GM21390 (cell line): ENCODE data around the gene GRM4.

ENCODE experiments used
- ATAC-seq: cut with Tn5 transposase; IDR thresholded peaks from one replicate; pipeline ENCODE4 v1.9.1; 2021; ENCODE audit not compliant: unreplicated experiment

Gene GRM4

GRCh38 chr6:34143196-34143883, 2.5 kb downstream of the GRM4 start:
- ATAC-seq: no peak

GRCh38 chr6:34142061-34142998, 3.6 kb downstream of the GRM4 start:
- ATAC-seq: no peak

DNA sequence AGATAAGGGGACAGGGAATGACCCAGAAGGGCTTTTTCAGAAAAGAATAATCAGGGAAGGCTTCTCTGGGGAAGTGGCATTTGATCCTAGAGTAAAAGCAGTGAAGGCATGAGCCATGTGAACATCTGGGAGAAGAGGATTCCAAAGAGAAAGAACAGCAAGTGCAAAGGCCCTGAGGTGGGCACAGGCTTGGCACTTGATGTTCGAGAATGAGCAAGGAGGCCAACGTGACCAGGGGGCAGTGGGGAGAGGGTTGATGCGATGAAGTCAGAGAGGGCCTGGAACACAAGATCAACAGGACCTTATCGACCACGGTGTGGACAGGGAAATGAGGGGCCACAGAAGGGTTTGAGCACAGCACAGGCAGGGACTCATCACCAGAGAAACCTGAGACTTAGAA, 5.8 kb downstream of the GRM4 start:
- ATAC-seq: no peak

- ATAC-seq: no peak
Observed at GRCh38 chr6:34138914-34139510, 6.9 kb downstream of the GRM4 start.

GRCh38 chr6:34138191-34138590, 7.7 kb downstream of the GRM4 start:
- ATAC-seq: no peak

DNA sequence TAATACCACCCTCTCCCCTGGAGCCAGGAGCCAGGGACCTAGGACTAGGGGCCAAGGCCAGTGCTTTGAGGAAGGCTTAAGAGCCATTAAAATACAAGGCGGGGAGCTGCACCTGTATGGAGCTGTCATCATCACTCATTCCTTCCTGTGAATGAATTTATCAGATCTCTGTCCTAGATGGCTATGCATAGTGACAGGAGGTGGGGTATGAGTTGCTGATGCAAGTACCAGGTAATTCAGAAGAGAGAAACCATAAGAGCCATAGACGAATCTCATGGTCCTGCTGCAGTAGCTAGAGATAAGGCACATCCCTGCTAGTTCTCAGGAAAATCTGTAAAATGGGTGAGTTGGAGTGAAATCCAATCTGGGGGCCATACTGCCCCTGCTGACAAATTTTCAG, 10.3 kb downstream of the GRM4 start:
- ATAC-seq: no peak

DNA sequence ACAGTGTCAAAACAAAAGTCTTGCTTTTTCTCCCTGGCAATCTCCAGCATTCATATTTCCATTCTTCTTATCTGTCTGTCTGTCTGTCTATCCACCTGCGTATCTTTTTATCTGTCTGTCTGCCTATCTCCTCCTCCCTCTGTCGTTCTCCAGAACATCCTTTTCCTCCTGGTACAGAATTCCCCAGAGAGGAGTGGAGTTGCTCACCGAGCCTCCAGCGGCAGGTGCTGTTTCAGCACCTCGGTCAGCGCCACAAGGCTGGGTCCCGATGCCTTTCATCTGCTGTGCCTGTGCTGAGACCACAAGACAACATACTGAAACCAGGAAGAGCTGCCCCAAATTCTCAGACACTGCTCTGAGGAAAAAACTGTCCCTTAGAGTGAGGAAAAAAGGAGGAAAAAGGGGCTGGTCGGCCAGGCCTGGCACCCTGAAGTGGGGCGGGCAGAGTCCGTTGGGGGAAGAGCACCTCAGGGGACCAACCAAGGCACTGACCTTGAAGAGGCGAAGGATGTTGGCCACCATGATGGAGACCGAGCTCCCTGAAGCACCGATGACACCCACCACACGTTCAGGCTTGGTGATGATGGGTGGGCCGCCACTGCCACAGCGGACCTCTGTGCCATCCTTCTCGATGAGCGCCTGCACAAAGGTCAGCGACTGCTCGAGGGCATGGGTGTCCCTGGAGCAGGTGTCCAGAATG, 13.3 kb downstream of the GRM4 start:
- no peak for ATAC-seq

DNA sequence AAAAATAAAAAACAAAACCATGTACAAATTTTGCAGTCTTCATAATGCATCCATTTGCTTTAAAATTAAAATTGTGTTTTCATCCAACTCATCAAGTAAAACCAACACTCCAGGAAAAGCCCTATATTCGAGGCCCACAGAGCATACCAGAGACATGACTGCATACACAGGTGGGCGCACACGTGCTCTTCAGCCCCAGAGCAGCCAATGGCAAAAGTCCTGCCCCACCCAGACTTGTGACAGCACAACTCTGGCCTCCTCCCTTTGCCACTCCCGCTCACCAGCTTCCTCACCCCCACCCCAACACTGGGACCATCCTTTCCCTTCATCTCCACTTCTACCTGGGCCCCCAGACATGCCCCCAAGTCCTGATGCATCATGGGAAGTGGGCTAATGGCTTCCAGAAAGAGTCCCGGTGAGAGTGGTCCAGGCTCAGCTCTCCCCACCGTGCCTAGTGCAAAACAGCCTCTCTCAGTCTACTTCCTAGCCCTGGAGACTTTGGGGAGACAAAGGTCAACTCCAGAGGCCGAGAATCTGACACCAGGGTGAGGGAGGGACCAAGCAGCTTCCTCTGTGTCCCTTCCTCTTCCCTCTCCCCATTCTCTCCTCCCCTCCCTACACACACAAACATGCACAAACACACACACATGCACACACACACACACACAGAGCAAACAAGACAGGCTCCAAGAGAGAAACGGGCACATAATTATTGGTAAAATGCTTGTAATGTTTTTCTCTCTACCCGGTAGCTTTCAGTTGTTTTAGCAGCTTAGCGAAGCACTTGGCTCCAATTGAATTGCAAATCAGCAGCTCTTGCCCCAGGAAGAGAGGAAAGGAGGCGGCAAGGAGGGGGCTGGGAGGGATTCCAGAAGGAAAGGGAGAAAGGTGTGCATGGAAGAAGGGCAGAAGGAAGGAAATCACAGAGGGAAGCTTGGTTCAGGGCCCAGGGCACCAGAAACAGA, 14.3 kb downstream of the GRM4 start:
- ATAC-seq: no peak

DNA sequence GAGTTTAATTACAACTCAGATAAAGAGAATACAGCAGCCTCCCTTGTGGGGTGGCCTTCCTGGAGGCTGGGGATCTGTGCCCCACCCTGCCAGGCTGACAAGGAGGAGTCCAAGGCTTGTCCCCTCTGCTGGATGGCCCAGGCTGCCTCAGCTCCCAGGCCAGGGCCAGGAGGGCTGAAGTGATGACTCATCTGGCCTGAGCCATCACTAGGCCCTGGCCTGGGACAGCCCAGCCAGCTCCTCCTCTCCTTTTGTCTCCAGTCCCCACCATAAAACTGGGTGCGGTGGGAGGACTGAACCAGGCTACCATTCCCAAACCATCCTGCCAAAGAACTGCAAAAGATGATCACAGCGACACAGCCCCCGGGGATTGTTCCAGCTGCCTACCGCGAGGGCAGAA, 15.0 kb downstream of the GRM4 start:
- no peak for ATAC-seq

- no peak for ATAC-seq
Observed at GRCh38 chr6:34129753-34130152, 16.1 kb downstream of the GRM4 start.

GRCh38 chr6:34128045-34128444, 17.8 kb downstream of the GRM4 start:
- ATAC-seq: no peak

DNA sequence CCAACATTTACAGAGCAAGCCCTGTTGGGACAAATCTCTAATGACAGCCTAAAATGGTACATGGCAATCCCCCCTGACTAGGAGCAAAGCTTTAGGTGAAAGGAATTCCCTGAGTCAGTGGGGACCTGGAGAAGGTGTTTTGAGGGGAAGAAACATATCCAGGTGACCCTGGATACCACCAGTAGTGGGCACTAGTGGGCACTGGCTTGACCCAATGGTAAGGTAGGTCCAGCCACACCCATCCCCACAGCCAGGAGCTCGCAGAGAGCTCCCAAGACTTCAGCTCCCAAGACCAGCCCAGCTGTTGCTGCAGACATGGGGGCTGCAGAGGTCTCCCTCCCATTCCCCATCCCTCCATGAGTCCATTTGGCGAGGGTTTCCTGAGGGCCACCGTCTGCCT, 19.5 kb downstream of the GRM4 start:
- no peak for ATAC-seq

DNA sequence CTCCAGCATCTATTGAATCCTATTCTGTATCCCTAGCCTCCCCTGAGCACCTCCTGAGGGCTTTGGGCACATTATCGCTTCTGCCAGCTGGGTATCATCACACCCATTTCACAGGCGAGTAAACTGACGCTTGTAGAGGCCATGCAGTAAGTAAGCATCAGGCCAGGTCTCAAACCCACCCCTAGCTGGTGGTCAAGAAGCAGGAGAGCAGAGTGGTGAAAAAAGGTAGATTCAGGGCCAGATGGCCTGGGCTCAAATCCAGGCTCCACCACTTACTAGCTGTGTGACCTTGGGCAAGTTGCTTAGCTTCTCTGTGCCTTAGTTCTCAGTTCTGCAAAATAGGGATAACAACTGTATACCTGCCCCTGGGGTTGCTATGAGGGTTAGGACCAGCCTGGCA, 19.9 kb downstream of the GRM4 start:
- no peak for ATAC-seq

GRCh38 chr6:34120953-34121675, 24.8 kb downstream of the GRM4 start:
- ATAC-seq: no peak

DNA sequence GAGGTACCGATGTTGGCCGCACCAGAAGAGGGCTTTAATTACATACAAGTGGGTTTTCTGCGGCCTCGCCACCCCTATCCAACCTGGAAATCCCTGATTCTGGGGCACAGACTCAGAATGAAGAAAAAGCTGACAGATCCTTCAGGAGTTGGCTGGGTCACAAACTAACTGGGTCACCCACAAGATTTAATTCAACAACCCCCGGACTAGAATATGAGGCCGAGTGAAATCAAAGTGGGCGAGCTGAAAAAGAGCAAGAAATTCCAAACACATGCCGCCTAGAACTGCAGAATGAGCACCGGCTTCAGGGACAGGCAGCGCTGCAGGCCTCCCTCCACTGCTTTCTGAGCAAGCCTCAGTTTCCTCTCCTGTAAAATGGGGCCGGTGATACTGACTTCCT, 30.0 kb downstream of the GRM4 start:
- ATAC-seq: no peak

GRCh38 chr6:34115403-34115795, 30.5 kb downstream of the GRM4 start:
- ATAC-seq: no peak

- no peak for ATAC-seq
Observed at GRCh38 chr6:34114695-34115402, 31.0 kb downstream of the GRM4 start.

GRCh38 chr6:34113532-34113931, 32.4 kb downstream of the GRM4 start:
- ATAC-seq: no peak

DNA sequence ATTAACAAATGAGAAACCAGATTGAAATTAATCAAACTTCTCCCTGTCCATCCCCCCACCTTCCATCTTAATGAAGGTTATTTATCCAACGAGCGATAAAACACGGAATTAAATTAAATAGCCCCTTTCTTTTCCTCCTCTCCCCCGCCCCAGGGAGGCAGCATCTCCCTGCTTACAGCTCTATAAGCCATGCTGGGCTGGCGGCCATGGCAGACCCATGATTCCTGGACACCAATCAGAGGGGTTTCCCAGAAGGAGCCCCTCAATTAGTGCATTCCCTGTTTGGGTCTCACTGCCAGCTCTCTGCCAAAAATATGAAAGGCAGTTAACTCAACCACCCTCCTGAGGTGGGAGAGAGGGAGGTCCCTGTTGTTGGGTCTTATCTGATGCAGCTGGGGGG, 33.8 kb downstream of the GRM4 start:
- ATAC-seq: no peak
